HG03520 (cell line): ENCODE data around the gene LILRA6.

ENCODE experiments used
- ATAC-seq: cut with Tn5 transposase; IDR thresholded peaks from one replicate; pipeline ENCODE4 v1.9.1; 2021; ENCODE audit warnings: mild to moderate bottlenecking, moderate library complexity; ENCODE audit not compliant: unreplicated experiment

LILRA6 gene

DNA sequence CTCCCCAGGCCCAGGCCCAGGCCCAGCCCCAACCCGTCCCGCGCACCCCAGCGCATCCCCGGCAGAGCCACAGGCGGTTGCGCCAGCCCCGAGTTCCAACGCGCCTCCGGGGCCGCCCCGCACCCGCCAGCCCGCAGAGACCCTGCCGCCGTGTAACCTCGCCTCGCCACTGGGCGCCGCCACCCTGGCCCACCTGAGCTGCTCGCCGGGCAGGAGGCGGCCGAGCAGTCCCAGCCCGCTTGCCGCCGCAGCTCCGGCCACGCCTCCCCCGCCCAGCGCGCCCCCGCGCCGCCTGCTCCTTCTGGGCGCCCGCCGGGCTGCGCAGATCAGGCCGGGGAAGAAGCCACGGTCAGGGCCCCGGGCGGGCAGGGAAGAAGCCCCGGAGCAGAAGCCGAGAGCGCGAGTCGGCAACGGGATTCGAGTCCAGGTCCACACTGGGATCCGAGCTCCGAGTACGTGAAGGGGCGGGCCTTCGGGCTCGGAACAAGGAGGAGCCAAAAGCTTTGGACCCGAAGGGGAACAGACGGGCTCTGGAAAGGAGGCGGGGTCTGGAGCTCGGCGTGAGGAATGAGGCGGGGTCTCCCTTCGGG, 53.4 kb downstream of the LILRA6 start, which contains the start of gene MBOAT7:
Gene MBOAT7 (minus strand): TSS at position 436 of the 590 bp plus-strand sequence. CDS start 1,072 bp downstream, outside the sequence.
- ATAC-seq, result peak; percentile 12

- ATAC-seq, result no peak
Measured at GRCh38 chr19:54188215-54188871, 54.2 kb downstream of the LILRA6 start.

- ATAC-seq, result no peak
Measured at GRCh38 chr19:54186934-54187381, 55.6 kb downstream of the LILRA6 start.
